ENCODE data around the gene ARHGAP24. TPM values are rescaled to one million over a fixed set of nuclear protein-coding genes. Genes with fewer than 3 reads are reported as not detected.

The ARHGAP24 gene
- total and polyA plus RNA-seq, 12 donors = 6.7 to 35.5 (median 23.9) TPM

- H3K36me3 ChIP-seq = no peaks in the 10 kb centered on the region
- H3K27ac ChIP-seq = peak overlapping the region in 9 of 10 donors; percentile 20 to 78 (median 66)
- no peaks in the 10 kb centered on the region for H3K27me3 ChIP-seq
- H3K9me3 ChIP-seq = no peaks in the 10 kb centered on the region
- intact Hi-C loops (cut with DNase I) = loop anchor here in 2 of 10 donors (10.0 kb wide), 1 partner anchor 137 kb away; no protein-coding TSS in a partner anchor
- ATAC-seq (peak in 7 of 8 donors; percentile 32 to 73 (median 62)), DNase-seq (no peak)
- peaks cover 9 to 75% (median 33%) of the 10 kb centered on the region in 9 donors for H3K4me1 ChIP-seq
- H3K4me3 ChIP-seq = peak overlapping the region; percentile 9 to 50 (median 36)
- WGBS, 2 donors = 40 to 43% methylated on average over 13 of the region's 13 CpGs
- TF ChIP-seq CTCF (IDR thresholded peaks at IDR 0.05) = no peak
These were observed 353.3 kb downstream of the ARHGAP24 start for GRCh38 chr4:85828027-85828890.

- H3K9me3 ChIP-seq = no peaks in the 10 kb centered on the region
- WGBS, 2 donors = 59 to 74% methylated on average over 2 of the region's 2 CpGs
- intact Hi-C loops (cut with DNase I) = loop anchor here in 2 of 10 donors (10.0 kb wide), 1 partner anchor 135 kb away; no protein-coding TSS in a partner anchor
- H3K4me1 ChIP-seq = peaks cover 5 to 70% (median 25%) of the 10 kb centered on the region in 9 donors
- ATAC-seq = no peak
- no peak for TF ChIP-seq CTCF (IDR thresholded peaks at IDR 0.05)
- no peak overlapping the region for H3K4me3 ChIP-seq
- no peaks in the 10 kb centered on the region for H3K27me3 ChIP-seq
- H3K27ac ChIP-seq = no peak overlapping the region
- DNase-seq = no peak
- no peaks in the 10 kb centered on the region for H3K36me3 ChIP-seq
These were observed 354.5 kb downstream of the ARHGAP24 start for GRCh38 chr4:85829276-85830051.

GRCh38 chr4:85831647-85832046, 356.7 kb downstream of the ARHGAP24 start:
- no peaks in the 10 kb centered on the region for H3K27me3 ChIP-seq
- no peak overlapping the region for H3K27ac ChIP-seq
- DNase-seq = no peak
- no peaks in the 10 kb centered on the region for H3K36me3 ChIP-seq
- no peak overlapping the region for H3K4me3 ChIP-seq
- intact Hi-C loops (cut with DNase I) = no loop called here
- H3K4me1 ChIP-seq = peaks cover 0 to 56% (median 16%) of the 10 kb centered on the region in 9 donors
- no peak for TF ChIP-seq CTCF (IDR thresholded peaks at IDR 0.05)
- no peak for ATAC-seq
- 79 to 92% methylated on average over 3 of the region's 3 CpGs for WGBS, 2 donors
- H3K9me3 ChIP-seq = no peaks in the 10 kb centered on the region

- intact Hi-C loops (cut with DNase I) = no loop called here
- Histone ChIP-seq H3K4me3 (no peak overlapping the region), H3K27ac (no peak overlapping the region), H3K27me3 (no peaks in the 10 kb centered on the region), H3K36me3 (no peaks in the 10 kb centered on the region), H3K4me1 (peaks cover 0 to 55% (median 14%) of the 10 kb centered on the region in 9 donors), H3K9me3 (no peaks in the 10 kb centered on the region)
- ATAC-seq = peak in 2 of 8 donors; percentile 26 to 36
- 21 to 23% methylated on average over 3 of the region's 3 CpGs for WGBS, 2 donors
- no peak for DNase-seq
- no peak for TF ChIP-seq CTCF (IDR thresholded peaks at IDR 0.05)
These were observed 358.4 kb downstream of the ARHGAP24 start for GRCh38 chr4:85833302-85833701.
